Measurements from ENCODE around the gene PLA2G10.
"Not testable (repeated sequence)": the region's sequence is repeated elsewhere in the genome, so short reads cannot be mapped to it uniquely, and the experiment has no call there.

PLA2G10 gene, protein sequence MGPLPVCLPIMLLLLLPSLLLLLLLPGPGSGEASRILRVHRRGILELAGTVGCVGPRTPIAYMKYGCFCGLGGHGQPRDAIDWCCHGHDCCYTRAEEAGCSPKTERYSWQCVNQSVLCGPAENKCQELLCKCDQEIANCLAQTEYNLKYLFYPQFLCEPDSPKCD
- total RNA-seq: 0 to 0.22 (median 0) reads per million in 17 experiments

DNA sequence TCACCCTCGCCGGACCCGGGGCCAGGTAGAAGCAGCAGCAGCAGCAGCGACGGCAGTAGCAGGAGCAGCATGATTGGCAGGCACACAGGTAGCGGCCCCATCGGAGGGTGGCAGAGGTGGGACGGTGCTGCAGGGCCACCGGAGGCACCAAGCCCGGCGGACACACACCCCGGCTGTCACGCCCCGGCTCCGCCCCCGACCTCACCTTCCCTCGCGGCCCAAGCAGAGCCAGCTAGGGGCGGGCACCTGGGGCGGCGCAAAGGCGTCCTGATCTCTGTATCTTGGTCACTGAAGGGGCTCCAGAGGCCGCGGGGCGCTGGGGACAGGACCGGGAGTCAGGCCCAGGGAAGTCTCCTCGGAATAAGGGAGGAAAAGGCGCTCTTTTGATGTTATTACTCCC is at the start of gene PLA2G10:
Gene PLA2G10 (minus strand): TSS at position 180 of the 400 bp plus-strand sequence. CDS start 79 bp downstream, at position 101.
- DNase-seq: not testable (repeated sequence)

DNA sequence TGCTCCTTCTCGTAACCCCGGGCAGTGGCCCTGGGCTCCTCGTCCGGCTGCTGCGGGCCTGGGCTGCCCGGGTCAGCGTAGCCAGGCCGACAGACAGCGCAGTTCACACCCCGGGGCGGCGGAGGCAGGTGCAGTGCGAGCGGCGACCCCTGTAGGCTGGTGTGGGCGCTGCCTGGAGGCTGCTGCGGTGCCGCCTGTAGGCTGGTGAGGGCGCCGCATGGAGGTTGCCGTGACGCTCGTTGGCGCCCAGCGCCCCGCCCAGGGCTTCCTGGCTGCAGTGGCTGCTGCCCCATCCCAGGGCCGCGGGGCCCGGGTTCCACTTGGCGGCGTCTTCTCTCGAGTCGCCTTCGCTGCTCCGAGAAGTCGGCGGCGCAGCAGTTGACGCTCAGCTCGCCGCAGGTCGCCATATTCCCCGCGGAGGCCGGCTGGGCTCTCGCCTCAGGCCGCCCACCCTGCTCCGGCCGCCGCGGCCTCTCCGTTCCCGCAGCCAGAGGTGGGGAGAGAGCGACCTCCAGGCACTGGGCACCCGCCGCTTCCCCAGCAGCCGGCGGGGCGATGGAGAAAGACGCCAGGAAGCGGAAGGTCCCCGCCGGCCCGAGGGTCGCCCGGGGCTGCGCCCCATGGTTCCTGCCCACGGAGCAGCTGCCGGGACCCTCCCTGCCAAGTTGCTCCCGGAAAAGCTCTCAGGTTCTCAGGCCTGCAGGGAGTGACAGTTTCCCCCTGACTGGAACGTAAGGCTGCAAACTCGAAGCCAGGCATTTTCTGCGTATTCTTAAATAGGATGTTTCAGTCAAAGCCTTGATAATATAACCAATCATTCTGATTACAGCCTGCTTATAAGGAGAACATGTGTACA is 48.4 kb upstream of the PLA2G10 start, which contains the start of gene NPIPA2:
Gene NPIPA2 (plus strand): TSS at position 261 of the 856 bp plus-strand sequence. CDS start 5,533 bp downstream, outside the sequence.
- DNase-seq: not testable (repeated sequence)

DNA sequence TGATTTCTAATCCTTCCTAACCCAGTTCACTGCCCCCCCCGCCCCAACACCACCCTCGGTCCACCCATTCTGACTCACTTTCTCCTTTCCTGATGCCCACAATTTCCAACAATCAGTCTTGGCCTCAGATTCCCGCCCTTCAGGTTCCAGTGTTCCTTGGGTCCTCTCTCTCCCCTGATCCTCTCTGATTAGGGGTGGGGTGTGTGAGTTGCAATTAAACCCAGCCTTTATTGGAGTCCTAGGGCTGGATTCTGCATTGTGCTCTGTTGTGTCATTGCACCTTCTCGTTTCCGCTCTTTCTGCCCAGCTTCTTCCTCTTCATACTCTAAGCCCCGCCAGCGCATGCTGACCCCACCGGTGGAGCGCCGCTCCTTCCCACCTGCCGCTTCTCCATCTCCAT is 47.7 kb upstream of the PLA2G10 start:
- DNase-seq: not testable (repeated sequence)

DNA sequence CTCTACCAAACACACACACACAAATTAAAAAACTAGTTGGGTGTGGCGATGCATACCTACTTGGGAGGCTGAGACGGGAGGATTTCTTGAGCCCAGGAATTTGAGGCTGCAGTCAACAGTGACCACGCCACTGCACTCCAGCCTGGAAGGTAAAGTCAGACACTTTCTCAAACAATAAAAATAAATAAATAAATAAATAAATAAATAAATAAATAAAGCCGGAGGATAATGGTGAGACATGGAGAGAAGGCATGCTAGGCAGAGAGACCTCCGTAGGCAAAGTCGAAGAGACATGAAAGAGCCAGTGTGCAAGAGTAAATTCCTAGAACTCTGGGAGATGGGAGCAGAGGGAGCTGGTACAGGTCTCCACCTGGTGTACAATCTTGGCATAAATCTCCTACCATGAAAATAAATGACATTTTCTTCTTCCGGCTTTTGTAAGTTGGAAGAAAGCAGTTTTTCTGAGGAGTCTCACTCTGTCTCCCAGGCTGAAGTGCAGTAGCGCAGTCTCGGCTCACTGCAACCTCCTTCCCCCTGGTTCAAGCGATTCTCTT is 46.8 kb upstream of the PLA2G10 start:
- DNase-seq: not testable (repeated sequence)

DNA sequence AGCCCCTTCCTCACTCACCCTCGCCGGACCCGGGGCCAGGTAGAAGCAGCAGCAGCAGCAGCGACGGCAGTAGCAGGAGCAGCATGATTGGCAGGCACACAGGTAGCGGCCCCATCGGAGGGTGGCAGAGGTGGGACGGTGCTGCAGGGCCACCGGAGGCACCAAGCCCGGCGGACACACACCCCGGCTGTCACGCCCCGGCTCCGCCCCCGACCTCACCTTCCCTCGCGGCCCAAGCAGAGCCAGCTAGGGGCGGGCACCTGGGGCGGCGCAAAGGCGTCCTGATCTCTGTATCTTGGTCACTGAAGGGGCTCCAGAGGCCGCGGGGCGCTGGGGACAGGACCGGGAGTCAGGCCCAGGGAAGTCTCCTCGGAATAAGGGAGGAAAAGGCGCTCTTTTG is 39.1 kb upstream of the PLA2G10 start:
- DNase-seq: not testable (repeated sequence)

DNA sequence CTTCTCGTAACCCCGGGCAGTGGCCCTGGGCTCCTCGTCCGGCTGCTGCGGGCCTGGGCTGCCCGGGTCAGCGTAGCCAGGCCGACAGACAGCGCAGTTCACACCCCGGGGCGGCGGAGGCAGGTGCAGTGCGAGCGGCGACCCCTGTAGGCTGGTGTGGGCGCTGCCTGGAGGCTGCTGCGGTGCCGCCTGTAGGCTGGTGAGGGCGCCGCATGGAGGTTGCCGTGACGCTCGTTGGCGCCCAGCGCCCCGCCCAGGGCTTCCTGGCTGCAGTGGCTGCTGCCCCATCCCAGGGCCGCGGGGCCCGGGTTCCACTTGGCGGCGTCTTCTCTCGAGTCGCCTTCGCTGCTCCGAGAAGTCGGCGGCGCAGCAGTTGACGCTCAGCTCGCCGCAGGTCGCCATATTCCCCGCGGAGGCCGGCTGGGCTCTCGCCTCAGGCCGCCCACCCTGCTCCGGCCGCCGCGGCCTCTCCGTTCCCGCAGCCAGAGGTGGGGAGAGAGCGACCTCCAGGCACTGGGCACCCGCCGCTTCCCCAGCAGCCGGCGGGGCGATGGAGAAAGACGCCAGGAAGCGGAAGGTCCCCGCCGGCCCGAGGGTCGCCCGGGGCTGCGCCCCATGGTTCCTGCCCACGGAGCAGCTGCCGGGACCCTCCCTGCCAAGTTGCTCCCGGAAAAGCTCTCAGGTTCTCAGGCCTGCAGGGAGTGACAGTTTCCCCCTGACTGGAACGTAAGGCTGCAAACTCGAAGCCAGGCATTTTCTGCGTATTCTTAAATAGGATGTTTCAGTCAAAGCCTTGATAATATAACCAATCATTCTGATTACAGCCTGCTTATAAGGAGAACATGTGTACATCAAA is 9.3 kb upstream of the PLA2G10 start, which contains the start of gene NPIPA3:
Gene NPIPA3 (plus strand): TSS at position 256 of the 856 bp plus-strand sequence. CDS start 5,533 bp downstream, outside the sequence.
- not testable (repeated sequence) for DNase-seq

DNA sequence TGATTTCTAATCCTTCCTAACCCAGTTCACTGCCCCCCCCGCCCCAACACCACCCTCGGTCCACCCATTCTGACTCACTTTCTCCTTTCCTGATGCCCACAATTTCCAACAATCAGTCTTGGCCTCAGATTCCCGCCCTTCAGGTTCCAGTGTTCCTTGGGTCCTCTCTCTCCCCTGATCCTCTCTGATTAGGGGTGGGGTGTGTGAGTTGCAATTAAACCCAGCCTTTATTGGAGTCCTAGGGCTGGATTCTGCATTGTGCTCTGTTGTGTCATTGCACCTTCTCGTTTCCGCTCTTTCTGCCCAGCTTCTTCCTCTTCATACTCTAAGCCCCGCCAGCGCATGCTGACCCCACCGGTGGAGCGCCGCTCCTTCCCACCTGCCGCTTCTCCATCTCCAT is 8.6 kb upstream of the PLA2G10 start:
- not testable (repeated sequence) for DNase-seq

DNA sequence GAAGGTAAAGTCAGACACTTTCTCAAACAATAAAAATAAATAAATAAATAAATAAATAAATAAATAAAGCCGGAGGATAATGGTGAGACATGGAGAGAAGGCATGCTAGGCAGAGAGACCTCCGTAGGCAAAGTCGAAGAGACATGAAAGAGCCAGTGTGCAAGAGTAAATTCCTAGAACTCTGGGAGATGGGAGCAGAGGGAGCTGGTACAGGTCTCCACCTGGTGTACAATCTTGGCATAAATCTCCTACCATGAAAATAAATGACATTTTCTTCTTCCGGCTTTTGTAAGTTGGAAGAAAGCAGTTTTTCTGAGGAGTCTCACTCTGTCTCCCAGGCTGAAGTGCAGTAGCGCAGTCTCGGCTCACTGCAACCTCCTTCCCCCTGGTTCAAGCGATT is 7.8 kb upstream of the PLA2G10 start:
- DNase-seq: not testable (repeated sequence)

DNA sequence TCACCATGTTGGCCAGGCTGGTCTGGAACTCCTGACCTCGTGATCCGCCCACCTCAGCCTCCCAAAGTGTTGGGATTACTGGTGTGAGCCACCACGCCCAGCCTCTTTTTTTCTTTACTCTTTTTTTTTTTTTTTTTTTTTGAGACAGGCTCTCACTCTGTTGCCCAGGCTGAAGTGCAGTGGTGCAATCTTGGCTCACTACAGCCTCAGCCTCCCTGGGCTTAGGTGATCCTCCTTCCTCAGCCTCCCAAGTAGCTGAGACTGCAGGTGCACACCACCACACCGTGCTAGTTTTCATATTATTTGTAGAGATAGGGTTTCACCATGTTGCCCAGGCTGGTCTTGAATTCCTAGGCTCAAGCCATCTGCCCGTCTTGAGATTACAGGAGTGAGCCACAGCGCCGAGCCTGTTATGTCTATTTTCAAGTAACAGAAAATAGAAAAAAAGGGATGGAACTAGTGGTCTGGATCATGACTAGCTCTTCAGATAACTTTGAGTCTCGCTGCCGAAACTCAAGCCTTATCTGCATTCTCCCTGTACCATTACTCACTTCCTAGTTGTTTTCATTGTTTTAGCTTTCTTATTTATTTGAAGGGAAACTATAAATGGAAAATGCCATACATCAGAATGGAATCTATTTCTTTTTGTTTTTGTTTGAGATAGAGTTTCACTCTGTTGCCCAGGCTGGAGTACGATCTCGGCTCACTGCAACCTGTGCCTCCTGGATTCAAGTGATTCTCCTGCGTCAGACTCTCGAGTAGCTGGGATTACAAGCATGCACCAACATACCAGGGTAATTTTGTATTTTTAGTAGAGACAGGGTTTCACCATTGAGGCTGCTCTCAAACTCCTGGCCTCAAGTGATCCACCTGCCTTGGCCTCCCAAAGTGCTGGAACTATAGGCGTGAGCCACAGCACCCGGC is 8.0 kb downstream of the PLA2G10 start:
- DNase-seq: not testable (repeated sequence)

DNA sequence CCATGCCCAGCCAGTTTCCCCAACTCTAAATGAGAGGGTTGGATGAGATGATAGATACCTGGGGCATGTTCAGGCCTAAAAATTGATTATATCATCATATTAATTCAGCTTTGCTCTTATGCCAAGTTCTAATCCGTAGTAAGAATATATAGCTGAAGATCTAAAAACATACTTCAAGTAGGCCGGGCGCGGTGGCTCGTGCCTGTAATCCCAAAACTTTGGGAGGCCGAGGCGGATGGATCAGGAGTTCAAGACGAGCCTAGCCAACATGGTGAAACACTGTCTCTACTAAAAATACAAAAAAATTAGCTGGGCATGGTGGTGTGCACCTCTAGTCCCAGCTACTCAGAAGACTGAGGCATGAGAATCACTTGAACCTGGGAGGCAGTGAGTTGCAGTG is 12.0 kb downstream of the PLA2G10 start:
- no peak for DNase-seq

DNA sequence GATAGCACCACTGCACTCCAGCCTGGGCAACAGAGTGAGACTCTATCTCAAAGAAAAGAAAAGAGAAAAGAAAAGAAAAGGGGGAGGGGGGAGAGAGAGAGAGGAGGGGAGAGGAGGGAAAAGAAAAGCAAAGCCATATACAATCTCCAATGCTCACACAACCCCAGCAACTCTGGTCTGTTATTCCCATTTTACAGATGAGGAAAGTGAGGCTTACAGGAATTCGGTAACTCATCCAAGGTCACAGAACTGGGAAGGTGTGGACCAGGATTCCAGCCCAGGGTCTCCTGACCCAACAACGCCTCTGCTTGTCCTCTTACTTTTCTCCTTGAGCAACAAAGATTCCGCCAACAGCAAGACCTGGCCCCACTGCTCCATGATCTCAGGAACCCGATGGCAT is 13.0 kb downstream of the PLA2G10 start:
- no peak for DNase-seq

DNA sequence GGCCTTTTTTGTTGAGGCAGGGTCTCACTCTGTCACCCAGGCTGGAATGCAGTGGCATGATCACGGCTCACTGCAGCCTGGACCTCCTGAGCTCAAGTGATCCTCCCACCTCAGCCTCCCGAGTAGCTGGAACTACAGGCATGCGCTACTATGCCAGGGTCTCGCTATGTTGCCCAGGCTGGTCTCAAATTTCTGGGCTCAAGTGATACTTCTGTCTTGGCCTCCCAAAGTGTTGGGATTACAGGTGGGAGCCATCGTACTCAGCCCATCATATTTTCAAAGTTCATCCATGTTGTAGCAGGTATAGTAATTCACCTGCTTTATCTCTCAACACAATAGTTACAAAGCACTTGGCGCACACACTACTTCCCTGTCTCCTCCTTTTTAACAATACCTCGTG is 13.7 kb downstream of the PLA2G10 start:
- DNase-seq: not testable (repeated sequence)

DNA sequence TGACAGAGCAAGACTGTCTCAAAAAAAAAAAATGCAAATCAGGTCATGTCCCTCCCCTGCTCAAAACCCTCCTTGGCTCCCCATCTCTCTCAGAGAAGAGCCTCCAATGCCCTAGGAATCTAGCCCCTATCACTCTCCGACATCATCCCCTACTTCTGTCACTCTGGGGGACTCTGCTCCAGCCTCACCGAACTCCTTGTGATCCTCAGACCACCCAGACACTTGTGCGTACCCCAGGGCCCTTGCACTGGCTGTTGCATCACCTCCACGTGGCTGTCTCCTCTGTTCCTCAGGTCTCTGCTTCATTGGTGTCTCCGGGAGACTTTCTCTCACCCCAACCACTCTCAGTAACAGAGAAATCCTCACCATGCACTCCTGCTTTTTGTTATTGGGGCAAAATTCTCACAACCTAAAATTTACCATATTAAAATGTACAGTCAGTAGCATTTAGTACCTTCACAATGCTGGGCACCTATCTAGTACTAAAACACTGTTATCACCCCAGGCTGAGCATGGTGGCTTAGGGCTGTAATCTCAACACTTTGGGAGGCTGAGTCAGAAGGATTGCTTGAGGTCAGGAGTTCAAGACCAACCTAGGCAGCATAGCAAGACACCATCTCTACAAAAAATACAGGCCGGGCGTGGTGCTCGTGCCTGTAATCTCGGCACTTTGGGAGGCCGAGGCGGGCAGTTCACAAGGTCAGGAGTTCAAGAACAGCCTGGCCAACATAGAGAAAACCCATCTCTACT is 15.2 kb downstream of the PLA2G10 start:
- DNase-seq: no peak

DNA sequence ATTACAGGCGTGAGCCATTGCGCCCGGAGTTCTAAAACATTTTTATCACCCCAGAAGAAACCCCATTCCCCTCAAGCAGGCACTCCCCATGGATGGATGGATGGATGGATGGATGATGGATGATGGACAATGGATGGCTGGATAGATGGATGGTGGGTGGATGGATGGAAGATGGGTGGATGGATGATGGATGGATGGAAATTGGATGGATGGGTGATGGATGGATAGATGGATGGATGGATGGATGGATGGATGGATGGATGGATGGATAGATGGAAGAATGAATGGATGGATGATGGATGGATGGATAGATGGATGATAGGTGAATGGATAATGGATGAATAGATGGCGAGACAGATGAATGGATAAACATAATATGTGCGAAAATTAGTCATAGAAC is 16.5 kb downstream of the PLA2G10 start:
- no peak for DNase-seq

DNA sequence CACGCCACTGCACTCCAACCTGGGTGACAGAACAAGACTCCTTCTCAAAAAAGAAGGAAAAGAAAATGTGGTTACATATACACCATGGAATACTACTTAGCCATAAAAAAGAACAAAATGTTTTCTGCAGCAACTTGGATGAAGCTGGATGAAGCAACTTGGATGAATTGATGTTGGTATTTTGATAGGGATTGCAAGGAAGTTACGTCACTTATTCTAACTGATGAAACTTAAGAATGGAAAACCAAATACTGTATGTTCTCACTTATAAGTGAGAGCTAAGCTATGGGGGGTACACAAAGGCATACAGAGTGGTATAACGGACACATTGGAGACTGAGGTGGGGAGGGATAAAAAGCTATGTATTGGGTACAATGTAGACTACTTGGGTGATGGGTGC is 17.5 kb downstream of the PLA2G10 start:
- no peak for DNase-seq

DNA sequence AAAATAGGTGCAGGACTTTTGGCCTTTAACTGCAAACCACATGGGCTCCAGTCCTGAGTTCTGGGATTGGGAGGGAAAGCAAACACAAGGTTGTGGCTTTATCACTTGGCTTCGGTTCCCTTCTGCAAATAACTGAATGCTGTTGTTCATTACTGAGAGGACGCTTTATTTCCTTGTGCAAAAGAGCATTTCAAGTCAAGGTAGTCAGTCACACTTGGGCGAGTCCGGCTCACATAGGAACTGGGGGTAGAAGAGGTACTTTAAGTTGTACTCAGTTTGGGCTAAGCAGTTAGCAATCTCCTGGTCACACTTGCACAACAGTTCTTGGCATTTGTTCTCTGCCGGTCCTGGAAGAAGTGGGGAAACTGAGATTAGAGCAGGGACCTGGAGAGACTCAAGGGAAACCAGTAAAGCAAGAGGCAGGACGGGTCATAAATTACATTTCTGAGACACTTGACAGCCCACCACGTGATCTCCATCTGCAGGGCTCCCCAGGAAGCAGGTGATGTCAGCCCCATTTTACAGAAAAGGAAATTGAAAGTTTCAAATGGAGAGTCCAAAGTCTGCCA is 21.6 kb downstream of the PLA2G10 start:
- peak in 1 of 4 experiments; percentile 5 for DNase-seq

DNA sequence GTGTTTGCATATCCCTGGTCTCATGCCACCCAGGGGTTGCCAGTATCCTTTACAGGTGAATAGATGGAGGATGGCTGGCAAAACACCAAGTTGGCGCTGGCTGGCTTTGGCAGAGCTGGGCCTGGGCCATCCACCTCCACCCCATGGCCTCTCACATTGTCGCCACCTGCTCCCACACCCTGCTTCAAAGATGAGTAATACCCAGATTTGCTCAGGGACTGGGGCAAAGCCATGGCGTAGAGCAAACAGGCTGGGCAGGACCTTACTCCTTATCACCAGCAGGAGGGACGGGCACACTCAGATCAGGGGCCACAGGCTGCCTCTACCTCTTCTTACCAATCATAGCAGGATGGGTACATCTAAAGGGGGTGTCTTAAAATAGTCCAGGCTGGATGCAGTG is 24.3 kb downstream of the PLA2G10 start:
- no peak for DNase-seq

DNA sequence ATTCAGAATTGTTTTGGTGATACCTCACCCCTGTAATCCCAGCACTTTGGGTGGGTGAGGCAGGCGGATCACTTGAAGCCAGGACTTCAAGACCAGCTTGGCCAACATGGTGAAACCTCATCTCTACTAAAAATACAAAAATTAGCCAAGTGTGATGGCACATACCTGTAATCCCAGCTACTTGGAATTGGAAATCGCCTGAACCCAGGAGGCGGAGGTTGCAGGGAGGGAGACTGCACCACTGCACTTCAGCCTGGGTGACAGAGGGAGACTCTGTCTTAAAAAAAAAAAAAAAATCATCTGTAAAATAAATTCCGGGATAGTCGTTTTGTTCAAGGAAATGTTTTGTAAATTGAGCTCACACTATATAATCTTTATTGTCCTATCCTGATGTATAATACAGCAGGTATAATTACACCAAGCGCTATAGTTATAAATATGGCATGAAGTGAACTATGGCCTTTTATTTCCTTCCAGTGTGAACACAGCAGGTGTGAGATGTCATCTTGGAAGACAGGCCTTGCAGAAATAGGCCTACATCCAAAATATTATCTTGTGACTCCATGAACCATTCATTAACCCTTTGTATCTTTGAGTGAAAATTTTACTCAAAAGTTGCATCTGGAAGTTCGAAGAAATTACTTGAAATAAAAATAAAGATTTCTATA is 25.4 kb downstream of the PLA2G10 start:
- no peak for DNase-seq
